ENCODE data around the gene GPATCH2.

- peak in 1 of 2 donors; percentile 37 for TF ChIP-seq CTCF (conservative IDR thresholded peaks at IDR 0.05 in 1 of 2, IDR thresholded peaks at IDR 0.05 in 1 of 2; ENCODE audit: extremely low read depth in 1 of 2, insufficient read depth in 1 of 2, low read depth in 1 of 2, low read length in 2 of 2)
- no peak for TF ChIP-seq EZH2 (IDR thresholded peaks at IDR 0.05; ENCODE audit: borderline replicate concordance, low read length)
Measured at GRCh38 chr1:217630711-217631591, at the start of gene GPATCH2, which contains the start of gene SPATA17.

All from mammary epithelial cell (primary cell).